Panc1 (cell line): Measurements from ENCODE around the gene ITPKB. TPM values are rescaled to one million over a fixed set of nuclear protein-coding genes. Genes with fewer than 3 reads are reported as not detected.

Experiments
- ATAC-seq: fragments of 200-7000 bp; cut with Tn5 transposase; 2 replicates; pipeline ENCODE4 v1.9.1; 2020; ENCODE audit warnings: mild to moderate bottlenecking, moderate library complexity
- BruUV-seq: library from RNA; stranded (reverse); fragments of 400-500 nt; replicated peaks from 2 replicates; lab custom pipeline; 2021; lab: Mats Ljungman, UMichigan
- CTCF ChIA-PET: fragments of 300-600 bp; sonication (Branson Sonifier 250); formaldehyde crosslinking; loops from one replicate; lab custom pipeline; 2022; ENCODE audit warnings: antibody characterized with exemption; lab: Charles Lee
- POLR2A ChIA-PET: fragments of 300-600 bp; sonication (Branson Sonifier 250); formaldehyde crosslinking; loops from one replicate; lab custom pipeline; 2022; ENCODE audit warnings: antibody characterized with exemption; lab: Charles Lee
- DNase-seq: peaks from one replicate; pipeline ENCODE4 v3.0.0-alpha.2; 2010; ENCODE audit warnings: low read depth, low spot score
- H3K27ac ChIP-seq: 2 replicates; pipeline ENCODE4 v1.5.1; 2011; ENCODE audit warnings: mild to moderate bottlenecking, low read length, inconsistent platforms
- H3K27me3 ChIP-seq: fragments of 200-500 bp; sonication (Bioruptor generic); 2 replicates; pipeline ENCODE4 v1.6.0; 2014; ENCODE audit warnings: low read length, inconsistent platforms; ENCODE audit not compliant: control insufficient read depth, insufficient read depth
- H3K36me3 ChIP-seq: fragments of 200-500 bp; sonication (Bioruptor generic); 2 replicates; pipeline ENCODE4 v1.5.1; 2014; ENCODE audit warnings: inconsistent platforms, mild to moderate bottlenecking, low read length, moderate library complexity; ENCODE audit not compliant: control insufficient read depth, insufficient read depth
- H3K4me1 ChIP-seq: 2 replicates; pipeline ENCODE4 v1.5.1; 2011; ENCODE audit warnings: inconsistent platforms, mild to moderate bottlenecking, low read length, moderate library complexity; ENCODE audit not compliant: control insufficient read depth, insufficient read depth
- H3K4me3 ChIP-seq, 2 experiments: 2 replicates each; pipeline ENCODE4 v1.5.1; 2011 to 2012; ENCODE audit warnings: low read depth in 2 of 2, low read length in 2 of 2, mild to moderate bottlenecking in 2 of 2, inconsistent platforms in 1 of 2, moderate library complexity in 1 of 2
- H3K9me3 ChIP-seq: fragments of 200-500 bp; sonication (Bioruptor generic); 2 replicates; pipeline ENCODE4 v1.5.1; 2014; ENCODE audit warnings: low read depth, mild to moderate bottlenecking, inconsistent platforms, low read length, moderate library complexity; ENCODE audit not compliant: control insufficient read depth, insufficient read depth
- POLR2AphosphoS5 ChIP-seq: IDR thresholded peaks from 2 replicates; pipeline ENCODE4 v1.6.1; 2012; ENCODE audit warnings: mild to moderate bottlenecking, low read depth, low read length, moderate library complexity
- SIN3A ChIP-seq: IDR thresholded peaks from 2 replicates; pipeline ENCODE4 v1.6.1; 2012; ENCODE audit warnings: low read depth, mild to moderate bottlenecking, low read length, moderate library complexity, borderline replicate concordance; ENCODE audit not compliant: insufficient read depth
- TCF7L2 ChIP-seq: IDR thresholded peaks from 2 replicates; pipeline ENCODE4 v1.6.1; 2011; ENCODE audit warnings: mild to moderate bottlenecking, low read depth, low read length, inconsistent platforms
- in situ Hi-C: cut with HindIII; loops from 2 replicates; pipeline ENCODE4 v1.10.0; 2016; ENCODE audit warnings: low sequenced_read_pairs, low pct_unique_long_range_greater_than_20kb
- intact Hi-C: fragments of 100-400 bp; cut with micrococcal nuclease; formaldehyde crosslinking; loops from one replicate; pipeline ENCODE4 v1.10.0; 2022; ENCODE audit not compliant: unreplicated experiment
- total RNA-seq: library from RNA; stranded (reverse); gene quantifications from one replicate; pipeline ENCODE4 v1.2.1, GENCODE V29; 2021; ENCODE audit not compliant: unreplicated experiment
- TF ChIP-seq, protein P1 (sequence below), 2 experiments: IDR thresholded peaks; 2 replicates each; pipeline ENCODE4 v1.6.1; 2011 to 2012; ENCODE audit warnings: low read depth in 2 of 2, control low read depth in 1 of 2, low read length in 1 of 2, mild to moderate bottlenecking in 1 of 2, moderate library complexity in 1 of 2; ENCODE audit not compliant: insufficient read depth in 1 of 2
- TF ChIP-seq, protein P2 (sequence below): fragments of 450-650 bp; IDR thresholded peaks from 2 replicates; pipeline ENCODE4 v1.5.1; 2017; ENCODE audit warnings: mild to moderate bottlenecking

The ITPKB gene
- total RNA-seq, 1 experiment from 2014 or later = 10.9 TPM

DNA sequence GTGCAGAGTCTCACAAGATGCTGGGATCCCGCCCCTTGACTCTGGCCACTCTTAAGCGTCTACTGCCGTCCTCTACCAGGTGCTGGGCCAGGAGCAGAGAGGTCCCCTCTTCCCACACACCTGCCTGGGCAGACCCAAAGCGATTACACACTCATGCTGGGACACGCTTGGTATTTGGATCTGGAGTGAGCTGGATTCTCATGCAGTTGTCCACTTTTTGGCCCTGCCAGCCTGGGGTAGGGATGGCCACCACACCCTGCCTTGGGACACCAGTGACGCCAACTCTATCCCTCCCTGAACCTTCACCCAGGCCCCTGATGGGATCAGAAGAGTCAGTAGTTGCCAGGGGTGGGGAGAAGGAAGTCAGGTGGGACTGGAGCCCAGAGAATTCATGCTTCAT lies 28.6 kb downstream of the ITPKB start:
- intact Hi-C loops = no loop called here
- no TSS peak for BruUV-seq
- Histone ChIP-seq H3K27ac (no peak overlapping the region), H3K27me3 (no peaks in the 10 kb centered on the region), H3K4me1 (no peaks in the 10 kb centered on the region; the same call in 1 of the 2 replicates), H3K4me3 (no peak overlapping the region), H3K36me3 (no peaks in the 10 kb centered on the region), H3K9me3 (peaks cover 4% of the 10 kb centered on the region; the same call in 1 of the 2 replicates)
- TF ChIP-seq TCF7L2 (no peak), POLR2AphosphoS5 (no peak), SIN3A (no peak)
- ChIA-PET POLR2A (no interaction called here), CTCF (interaction anchor here (0.7 kb wide), 1 partner anchor 23 kb away, joined by 3 read pairs; no protein-coding TSS in a partner anchor)
- in situ Hi-C loops = no loop called here
- ATAC-seq = no peak
- DNase-seq = no peak

DNA sequence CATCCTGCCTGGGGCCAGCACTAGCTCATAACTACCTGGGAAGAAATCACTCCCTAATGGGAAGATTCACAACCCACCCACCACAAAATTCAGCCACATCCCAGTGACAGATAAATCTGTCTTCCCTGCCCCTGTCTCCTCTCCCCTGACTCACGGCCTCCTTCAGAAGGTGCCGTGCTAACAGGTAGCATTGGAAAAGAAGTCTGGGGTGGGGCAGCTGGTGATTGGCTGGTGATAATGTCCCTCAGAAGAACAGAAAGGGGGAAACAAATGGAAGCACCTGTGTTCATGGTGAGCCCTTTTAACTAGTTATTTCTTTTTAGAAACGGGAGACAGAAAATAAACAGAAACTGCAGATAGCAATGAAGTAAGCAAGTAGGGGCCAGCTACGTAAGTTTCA lies 29.1 kb downstream of the ITPKB start:
- H3K4me3 ChIP-seq = no peak overlapping the region
- POLR2A ChIA-PET = no interaction called here
- no peak overlapping the region for H3K27ac ChIP-seq
- no peaks in the 10 kb centered on the region for H3K36me3 ChIP-seq
- no peaks in the 10 kb centered on the region; the same call in 1 of the 2 replicates for H3K4me1 ChIP-seq
- CTCF ChIA-PET = no interaction called here
- TF ChIP-seq, protein P1, sequence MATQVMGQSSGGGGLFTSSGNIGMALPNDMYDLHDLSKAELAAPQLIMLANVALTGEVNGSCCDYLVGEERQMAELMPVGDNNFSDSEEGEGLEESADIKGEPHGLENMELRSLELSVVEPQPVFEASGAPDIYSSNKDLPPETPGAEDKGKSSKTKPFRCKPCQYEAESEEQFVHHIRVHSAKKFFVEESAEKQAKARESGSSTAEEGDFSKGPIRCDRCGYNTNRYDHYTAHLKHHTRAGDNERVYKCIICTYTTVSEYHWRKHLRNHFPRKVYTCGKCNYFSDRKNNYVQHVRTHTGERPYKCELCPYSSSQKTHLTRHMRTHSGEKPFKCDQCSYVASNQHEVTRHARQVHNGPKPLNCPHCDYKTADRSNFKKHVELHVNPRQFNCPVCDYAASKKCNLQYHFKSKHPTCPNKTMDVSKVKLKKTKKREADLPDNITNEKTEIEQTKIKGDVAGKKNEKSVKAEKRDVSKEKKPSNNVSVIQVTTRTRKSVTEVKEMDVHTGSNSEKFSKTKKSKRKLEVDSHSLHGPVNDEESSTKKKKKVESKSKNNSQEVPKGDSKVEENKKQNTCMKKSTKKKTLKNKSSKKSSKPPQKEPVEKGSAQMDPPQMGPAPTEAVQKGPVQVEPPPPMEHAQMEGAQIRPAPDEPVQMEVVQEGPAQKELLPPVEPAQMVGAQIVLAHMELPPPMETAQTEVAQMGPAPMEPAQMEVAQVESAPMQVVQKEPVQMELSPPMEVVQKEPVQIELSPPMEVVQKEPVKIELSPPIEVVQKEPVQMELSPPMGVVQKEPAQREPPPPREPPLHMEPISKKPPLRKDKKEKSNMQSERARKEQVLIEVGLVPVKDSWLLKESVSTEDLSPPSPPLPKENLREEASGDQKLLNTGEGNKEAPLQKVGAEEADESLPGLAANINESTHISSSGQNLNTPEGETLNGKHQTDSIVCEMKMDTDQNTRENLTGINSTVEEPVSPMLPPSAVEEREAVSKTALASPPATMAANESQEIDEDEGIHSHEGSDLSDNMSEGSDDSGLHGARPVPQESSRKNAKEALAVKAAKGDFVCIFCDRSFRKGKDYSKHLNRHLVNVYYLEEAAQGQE (IDR thresholded peaks at IDR 0.05; ENCODE audit: insufficient read depth in 1 of 2, low read depth in 2 of 2, low read length in 1 of 2) = no peak
- TF ChIP-seq POLR2AphosphoS5 (no peak), TCF7L2 (no peak), SIN3A (no peak)
- TF ChIP-seq, protein P2, sequence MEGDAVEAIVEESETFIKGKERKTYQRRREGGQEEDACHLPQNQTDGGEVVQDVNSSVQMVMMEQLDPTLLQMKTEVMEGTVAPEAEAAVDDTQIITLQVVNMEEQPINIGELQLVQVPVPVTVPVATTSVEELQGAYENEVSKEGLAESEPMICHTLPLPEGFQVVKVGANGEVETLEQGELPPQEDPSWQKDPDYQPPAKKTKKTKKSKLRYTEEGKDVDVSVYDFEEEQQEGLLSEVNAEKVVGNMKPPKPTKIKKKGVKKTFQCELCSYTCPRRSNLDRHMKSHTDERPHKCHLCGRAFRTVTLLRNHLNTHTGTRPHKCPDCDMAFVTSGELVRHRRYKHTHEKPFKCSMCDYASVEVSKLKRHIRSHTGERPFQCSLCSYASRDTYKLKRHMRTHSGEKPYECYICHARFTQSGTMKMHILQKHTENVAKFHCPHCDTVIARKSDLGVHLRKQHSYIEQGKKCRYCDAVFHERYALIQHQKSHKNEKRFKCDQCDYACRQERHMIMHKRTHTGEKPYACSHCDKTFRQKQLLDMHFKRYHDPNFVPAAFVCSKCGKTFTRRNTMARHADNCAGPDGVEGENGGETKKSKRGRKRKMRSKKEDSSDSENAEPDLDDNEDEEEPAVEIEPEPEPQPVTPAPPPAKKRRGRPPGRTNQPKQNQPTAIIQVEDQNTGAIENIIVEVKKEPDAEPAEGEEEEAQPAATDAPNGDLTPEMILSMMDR = no peak
- no peak for ATAC-seq
- no peak for DNase-seq
- in situ Hi-C loops (no loop called here), intact Hi-C loops (no loop called here)
- H3K27me3 ChIP-seq = no peaks in the 10 kb centered on the region
- no TSS peak for BruUV-seq
- peaks cover 4% of the 10 kb centered on the region; the same call in 1 of the 2 replicates for H3K9me3 ChIP-seq

DNA sequence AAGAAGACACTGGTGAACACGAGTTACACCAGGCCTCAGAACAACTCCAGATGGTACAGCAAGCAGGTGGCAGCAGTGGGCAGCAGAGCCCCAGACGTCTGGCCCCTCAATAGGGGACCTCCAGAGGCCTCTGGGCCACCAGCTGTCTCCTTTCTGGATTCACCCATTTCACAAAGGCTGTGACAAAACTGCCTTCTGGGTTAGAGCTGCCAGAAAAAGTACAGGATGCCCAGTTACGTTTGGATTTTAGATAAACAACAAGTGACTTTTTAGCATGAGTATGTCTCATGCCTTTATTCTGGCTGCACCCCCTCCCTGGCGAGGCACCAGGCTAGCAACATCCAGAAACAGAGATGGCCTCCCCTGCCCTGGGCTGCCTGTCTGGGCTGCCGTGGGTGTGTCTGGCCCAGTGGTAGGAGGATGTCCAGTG lies 30.1 kb downstream of the ITPKB start:
- ChIA-PET POLR2A (interaction anchor here (0.6 kb wide), 1 partner anchor 1569 kb away, joined by 4 read pairs; no protein-coding TSS in a partner anchor), CTCF (no interaction called here)
- intact Hi-C loops = no loop called here
- Histone ChIP-seq H3K27ac (no peak overlapping the region), H3K9me3 (peaks cover under 1% of the 10 kb centered on the region; the same call in 1 of the 2 replicates), H3K4me1 (no peaks in the 10 kb centered on the region; the same call in none of the 2 replicates), H3K27me3 (no peaks in the 10 kb centered on the region), H3K4me3 (no peak overlapping the region), H3K36me3 (no peaks in the 10 kb centered on the region)
- no peak for TF ChIP-seq TCF7L2
- TF ChIP-seq, protein P2 = peak; percentile 32; the same call in 1 of the 2 replicates
- in situ Hi-C loops = no loop called here
- no TSS peak for BruUV-seq
- no peak for DNase-seq
- ATAC-seq = peak; percentile 33; the same call in 1 of the 2 replicates
